H1 (cell line): ENCODE results near the gene PRRC1. TPM values are rescaled to one million over a fixed set of nuclear protein-coding genes. Genes with fewer than 3 reads are reported as not detected.
A peak's percentile ranks its signal among the peaks of the same experiment; 100 is the strongest.

Source experiments
- CTCF ChIA-PET: fragments of 300-600 bp; sonication (Branson Sonifier 250); formaldehyde crosslinking; loops from one replicate; lab custom pipeline; 2021; ENCODE audit not compliant: partially characterized antibody; lab: Charles Lee
- POLR2A ChIA-PET: fragments of 300-600 bp; sonication (Branson Sonifier 250); formaldehyde crosslinking; loops from one replicate; lab custom pipeline; 2021; ENCODE audit warnings: inconsistent platforms; ENCODE audit not compliant: partially characterized antibody; lab: Charles Lee
- DNase-seq, 2 experiments: peaks; one replicate each; pipeline versions ENCODE4 v3.0.0 to v3.0.0-alpha.2; 2010 to 2022; ENCODE audit warnings: low spot score in 2 of 2, low read depth in 1 of 2, mixed read lengths in 1 of 2
- FAIRE-seq: peaks from 2 replicates; lab custom pipeline; 2011; peaks lifted over from hg19 to GRCh38; lab: Jason Lieb, UNC
- H2AFZ ChIP-seq: 2 replicates; pipeline ENCODE4 v1.8.1; 2012; ENCODE audit warnings: low read length, inconsistent platforms
- H2AK5ac ChIP-seq: 2 replicates; pipeline ENCODE4 v1.6.1; 2013; ENCODE audit warnings: low read depth, low read length
- H2BK120ac ChIP-seq: replicated peaks from 2 replicates; pipeline ENCODE3; 2013; ENCODE audit warnings: low read depth, low read length, inconsistent platforms
- H2BK12ac ChIP-seq: 2 replicates; pipeline ENCODE4 v1.6.1; 2013; ENCODE audit warnings: low read depth, low read length
- H2BK15ac ChIP-seq: 2 replicates; pipeline ENCODE4 v1.6.1; 2013; ENCODE audit warnings: low read length
- H2BK20ac ChIP-seq: 2 replicates; pipeline ENCODE4 v1.6.1; 2013; ENCODE audit warnings: low read length
- H2BK5ac ChIP-seq: 2 replicates; pipeline ENCODE4 v1.6.1; 2013; ENCODE audit warnings: low read depth, low read length
- H3K14ac ChIP-seq: 2 replicates; pipeline ENCODE4 v1.6.1; 2013; ENCODE audit warnings: inconsistent platforms; ENCODE audit not compliant: insufficient read length
- H3K18ac ChIP-seq: 2 replicates; pipeline ENCODE4 v1.6.1; 2013; ENCODE audit warnings: low read length; ENCODE audit errors: extremely low read depth
- H3K23ac ChIP-seq: 2 replicates; pipeline ENCODE4 v1.6.1; 2013; ENCODE audit warnings: inconsistent platforms; ENCODE audit not compliant: insufficient read length
- H3K23me2 ChIP-seq: 2 replicates; pipeline ENCODE4 v1.6.1; 2013; ENCODE audit warnings: low read depth, low read length
- H3K27ac ChIP-seq: 2 replicates; pipeline ENCODE4 v1.6.1; 2011; ENCODE audit warnings: low read depth, low read length, inconsistent platforms
- H3K27me3 ChIP-seq, 4 experiments: replicated peaks in 1 of 4; 1 replicate in 1 of 4; 2 replicates in 3 of 4; pipeline versions ENCODE4 v1.6.1 to v1.8.1; 2011 to 2013; ENCODE audit warnings: low read length in 3 of 4, mild to moderate bottlenecking in 3 of 4, inconsistent platforms in 2 of 4, mixed read lengths in 2 of 4, moderate library complexity in 1 of 4; ENCODE audit not compliant: control insufficient read depth in 3 of 4, insufficient read depth in 3 of 4; ENCODE audit errors: extremely low read depth in 1 of 4
- H3K36me3 ChIP-seq, 4 experiments: 2 replicates each; pipeline versions ENCODE4 v1.6.1 to v1.8.1; 2011 to 2013; ENCODE audit warnings: mild to moderate bottlenecking in 4 of 4, low read length in 3 of 4, moderate library complexity in 2 of 4, control low read depth in 1 of 4, inconsistent platforms in 1 of 4; ENCODE audit not compliant: insufficient read depth in 4 of 4, control insufficient read depth in 2 of 4
- H3K4ac ChIP-seq: replicated peaks from 2 replicates; pipeline ENCODE3; 2013; ENCODE audit warnings: low read length, low read depth, mixed read lengths, inconsistent platforms; ENCODE audit not compliant: insufficient read length
- H3K4me1 ChIP-seq, 4 experiments: replicated peaks in 1 of 4; 1 replicate in 1 of 4; 2 replicates in 3 of 4; pipeline versions ENCODE4 v1.6.1 to v1.8.1; 2011 to 2013; ENCODE audit warnings: low read length in 3 of 4, inconsistent platforms in 2 of 4, mixed read lengths in 1 of 4; ENCODE audit not compliant: insufficient read depth in 4 of 4, control insufficient read depth in 3 of 4
- H3K4me2 ChIP-seq, 2 experiments: 2 replicates each; pipeline versions ENCODE4 v1.6.1 to v1.8.1; 2011 to 2013; ENCODE audit warnings: low read depth in 2 of 2, low read length in 2 of 2, control low read depth in 1 of 2, inconsistent platforms in 1 of 2, mild to moderate bottlenecking in 1 of 2; ENCODE audit not compliant: insufficient read depth in 1 of 2
- H3K4me3 ChIP-seq, 4 experiments: fragments of 200-600, 300-600 bp in 1 of 4; sonication (generic), shearing (Covaris generic), sonication (Bioruptor Twin) in 1 of 4; 2 replicates each; pipeline versions ENCODE4 v1.5.1 to v1.8.1; 2011 to 2016; ENCODE audit warnings: low read length in 4 of 4, low read depth in 3 of 4, control low read depth in 2 of 4, inconsistent platforms in 2 of 4, mild to moderate bottlenecking in 2 of 4, mixed read lengths in 1 of 4, moderate library complexity in 1 of 4; ENCODE audit not compliant: insufficient read depth in 2 of 4; ENCODE audit errors: extremely low read depth in 1 of 4
- H3K56ac ChIP-seq: replicated peaks from 2 replicates; pipeline ENCODE3; 2013; ENCODE audit warnings: low read depth, mild to moderate bottlenecking, mixed read lengths, low read length, inconsistent platforms; ENCODE audit not compliant: insufficient read length
- H3K79me1 ChIP-seq: 2 replicates; pipeline ENCODE4 v1.6.1; 2013; ENCODE audit warnings: low read depth, low read length, control low read depth
- H3K79me2 ChIP-seq, 2 experiments: 2 replicates each; pipeline versions ENCODE4 v1.6.1 to v1.8.1; 2012 to 2013; ENCODE audit warnings: low read length in 2 of 2, mild to moderate bottlenecking in 2 of 2, inconsistent platforms in 1 of 2; ENCODE audit not compliant: insufficient read depth in 2 of 2, control insufficient read depth in 1 of 2
- H3K9ac ChIP-seq, 4 experiments: replicated peaks in 1 of 4; 1 replicate in 1 of 4; 2 replicates in 3 of 4; pipeline versions ENCODE4 v1.6.1 to v1.8.1; 2011 to 2013; ENCODE audit warnings: low read depth in 3 of 4, low read length in 3 of 4, control low read depth in 2 of 4, mild to moderate bottlenecking in 2 of 4, moderate library complexity in 2 of 4, inconsistent platforms in 1 of 4; ENCODE audit errors: extremely low read depth in 1 of 4
- H3K9me3 ChIP-seq, 2 experiments: 2 replicates each; pipeline versions ENCODE4 v1.6.1 to v1.8.1; 2012 to 2013; ENCODE audit warnings: mild to moderate bottlenecking in 2 of 2, moderate library complexity in 2 of 2, control low read depth in 1 of 2, inconsistent platforms in 1 of 2, low read depth in 1 of 2, low read length in 1 of 2, mixed read lengths in 1 of 2; ENCODE audit not compliant: insufficient read depth in 2 of 2
- H4K20me1 ChIP-seq, 2 experiments: replicated peaks in 1 of 2; 2 replicates each; pipeline versions ENCODE3 to v1.8.1; 2011 to 2013; ENCODE audit warnings: inconsistent platforms in 2 of 2, low read length in 2 of 2, mild to moderate bottlenecking in 1 of 2; ENCODE audit not compliant: insufficient read depth in 2 of 2, control insufficient read depth in 1 of 2
- H4K5ac ChIP-seq: 2 replicates; pipeline ENCODE4 v1.6.1; 2013; ENCODE audit warnings: low read length, low read depth, mixed read lengths, inconsistent platforms; ENCODE audit not compliant: insufficient read length
- H4K8ac ChIP-seq: 2 replicates; pipeline ENCODE4 v1.8.0; 2013; ENCODE audit warnings: mild to moderate bottlenecking, moderate library complexity, low read length, inconsistent platforms; ENCODE audit not compliant: insufficient read depth; ENCODE audit errors: extremely low read depth
- H4K91ac ChIP-seq: replicated peaks from 2 replicates; pipeline ENCODE3; 2013; ENCODE audit warnings: low read length, mixed read lengths, inconsistent platforms; ENCODE audit not compliant: insufficient read length
- ASH2L ChIP-seq: fragments of 200-600, 300-600 bp; sonication (generic); IDR thresholded peaks from one replicate; pipeline ENCODE4 v1.7.1; 2017; ENCODE audit warnings: low read length
- CEBPB ChIP-seq: IDR thresholded peaks from 2 replicates; pipeline ENCODE4 v1.6.1; 2012; ENCODE audit warnings: low read depth, low read length
- CREB1 ChIP-seq: IDR thresholded peaks from 2 replicates; pipeline ENCODE4 v1.6.1; 2012; ENCODE audit warnings: inconsistent platforms
- CTBP2 ChIP-seq: IDR thresholded peaks from 2 replicates; pipeline ENCODE4 v1.7.0; 2011; ENCODE audit warnings: borderline replicate concordance, mild to moderate bottlenecking, moderate library complexity, mixed read lengths, low read length; ENCODE audit not compliant: insufficient read depth, insufficient read length
- EZH2 ChIP-seq: fragments of 200-600 bp; sonication (generic); IDR thresholded peaks from 2 replicates; pipeline ENCODE4 v1.7.1; 2012; ENCODE audit warnings: low read depth, mild to moderate bottlenecking, moderate library complexity, low read length, inconsistent platforms; ENCODE audit not compliant: severe bottlenecking
- GABPA ChIP-seq: IDR thresholded peaks from 2 replicates; pipeline ENCODE4 v1.6.1; 2011; ENCODE audit warnings: mild to moderate bottlenecking, low read length, moderate library complexity, borderline replicate concordance; ENCODE audit not compliant: insufficient read depth
- NRF1 ChIP-seq: IDR thresholded peaks from 2 replicates; pipeline ENCODE4 v1.6.1; 2011; ENCODE audit warnings: mild to moderate bottlenecking, low read depth, low read length, improper control_type of control experiment
- PHF8 ChIP-seq: fragments of 200-600 bp; sonication (generic); conservative IDR thresholded peaks from 2 replicates; pipeline ENCODE4 v1.7.1; 2012; ENCODE audit warnings: low read depth, mild to moderate bottlenecking, inconsistent platforms, low read length, moderate library complexity
- RFX5 ChIP-seq: IDR thresholded peaks from 2 replicates; pipeline ENCODE4 v1.6.1; 2011; ENCODE audit warnings: low read depth, low read length, improper control_type of control experiment, borderline replicate concordance
- SIN3A ChIP-seq, 2 experiments: IDR thresholded peaks in 1 of 2; conservative IDR thresholded peaks in 1 of 2; 2 replicates each; pipeline ENCODE4 v1.6.1; 2011 to 2012; ENCODE audit warnings: low read length in 2 of 2, improper control_type of control experiment in 1 of 2, low read depth in 1 of 2, mild to moderate bottlenecking in 1 of 2
- SP1 ChIP-seq: IDR thresholded peaks from 2 replicates; pipeline ENCODE4 v1.6.1; 2011; ENCODE audit warnings: low read depth, low read length
- SP2 ChIP-seq: IDR thresholded peaks from 2 replicates; pipeline ENCODE4 v1.6.1; 2012; ENCODE audit warnings: mild to moderate bottlenecking, low read length, inconsistent platforms
- SP4 ChIP-seq: IDR thresholded peaks from 2 replicates; pipeline ENCODE4 v1.6.1; 2012; ENCODE audit warnings: low read length, inconsistent platforms
- TEAD4 ChIP-seq: IDR thresholded peaks from 2 replicates; pipeline ENCODE4 v1.6.1; 2012; ENCODE audit warnings: low read depth, low read length, inconsistent platforms, mixed read lengths
- WGBS, 2 experiments: shearing (Covaris generic) in 1 of 2; methylation state at CpG; one replicate each; pipeline versions ENCODE4 v1.1.6 to v1.1.7; 2013 to 2015; ENCODE audit warnings: low lambda C conversion rate in 2 of 2, mixed read lengths in 2 of 2, inconsistent platforms in 1 of 2, low coverage in 1 of 2, missing lambda C conversion rate in 1 of 2; ENCODE audit not compliant: insufficient replicate concordance in 2 of 2, insufficient coverage in 1 of 2, insufficient read length in 1 of 2; ENCODE audit errors: extremely low coverage in 1 of 2, missing lambda C conversion rate in 1 of 2; 5-methylcytosine and 5-hydroxymethylcytosine counted together
- polyA plus RNA-seq, 7 experiments: library from polyadenylated mRNA; depleted of rRNA in 3 of 7; stranded (reverse) in 5 of 7; unstranded in 2 of 7; fragments of >200 nt in 5 of 7; fragments of 200-250 nt in 2 of 7; gene quantifications; 1 replicate in 5 of 7; 2 replicates in 1 of 7; 4 replicates in 1 of 7; pipeline versions ENCODE4 v1.2.1 to v1.2.3, GENCODE V29; 2011 to 2013; ENCODE audit warnings: missing spikeins in 2 of 7, mixed read lengths in 2 of 7
- total RNA-seq: library from RNA; stranded (reverse); fragmentation: NEBNext Ultra II Directional; extraction: Animal tissue kit (Norgen Biotek cat#: 25700); gene quantifications from 2 replicates; pipeline ENCODE4 v1.2.1, GENCODE V29; 2021

The PRRC1 gene
- total and polyA plus RNA-seq, 2 of the 8 experiments (the other 6 are each of a cell fraction or from before 2014, with no cell fraction given) = 54.6 to 78.6 TPM

DNA sequence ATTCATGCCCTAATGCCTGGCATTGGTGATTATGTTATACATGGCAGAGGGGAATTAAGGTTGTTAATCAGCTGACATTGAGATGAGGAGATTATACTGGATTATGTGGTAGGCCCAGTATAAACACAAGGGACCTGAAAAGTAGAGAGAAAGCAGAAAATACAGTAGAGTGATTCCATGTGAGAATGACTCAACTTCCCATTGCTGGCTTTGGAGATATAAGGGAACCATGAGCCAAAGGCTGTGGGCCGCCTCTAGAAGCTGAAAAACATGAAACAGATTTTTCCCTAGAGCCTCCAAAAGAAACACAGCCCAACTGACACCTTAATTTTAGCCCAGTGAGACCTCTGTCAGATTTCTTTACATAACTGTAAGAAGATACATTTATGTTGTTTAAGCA, 66.4 kb downstream of the PRRC1 start:
- TF ChIP-seq TEAD4 (no peak), SP2 (no peak), SIN3A (conservative IDR thresholded peaks at IDR 0.05 in 1 of 2, IDR thresholded peaks at IDR 0.05 in 1 of 2; ENCODE audit: low read depth in 1 of 2, low read length in 2 of 2) (no peak), CTBP2 (no peak), ASH2L (no peak), GABPA (no peak), PHF8 (no peak), CREB1 (no peak), SP1 (no peak), EZH2 (no peak), CEBPB (no peak), NRF1 (no peak), SP4 (no peak), RFX5 (no peak)
- no peaks in the 10 kb centered on the region for H3K36me3 ChIP-seq
- no peak overlapping the region for H2AK5ac ChIP-seq
- FAIRE-seq (no peak), DNase-seq (no peak)
- no peak overlapping the region for H4K8ac ChIP-seq
- H4K5ac ChIP-seq = no peak overlapping the region
- H3K27me3 ChIP-seq = no peaks in the 10 kb centered on the region
- no peak overlapping the region for H3K27ac ChIP-seq
- H4K91ac ChIP-seq = no peak overlapping the region
- no peak overlapping the region for H2BK5ac ChIP-seq
- H3K23me2 ChIP-seq = no peaks in the 10 kb centered on the region; the same call in 1 of the 2 replicates
- no peak overlapping the region for H3K4me2 ChIP-seq
- no peak overlapping the region for H2BK12ac ChIP-seq
- no peak overlapping the region for H3K4ac ChIP-seq
- no peak overlapping the region for H2BK15ac ChIP-seq
- no peak overlapping the region for H3K9ac ChIP-seq
- H3K4me1 ChIP-seq = peaks cover 0 to 6% (median 2%) of the 10 kb centered on the region in 4 experiments; a peak in 2 of 7 replicates
- WGBS, 2 experiments = 89% methylated on average over 1 of the region's 1 CpG; no CpG with 5 or more reads in 1 of the 2 experiments
- H3K79me2 ChIP-seq = no peaks in the 10 kb centered on the region
- ChIA-PET POLR2A (no interaction called here), CTCF (interaction anchor here (1.0 kb wide), 1 partner anchor 174 kb away, joined by 3 read pairs; no protein-coding TSS in a partner anchor)
- no peak overlapping the region for H2BK120ac ChIP-seq
- H3K23ac ChIP-seq = no peak overlapping the region
- 0 out of 2 replicates have a peak overlapping the region, but pooled peaks have one; percentile 30 for H2AFZ ChIP-seq
- H3K4me3 ChIP-seq = no peak overlapping the region
- H3K18ac ChIP-seq = no peak overlapping the region
- H2BK20ac ChIP-seq = no peak overlapping the region
- no peaks in the 10 kb centered on the region for H3K9me3 ChIP-seq
- no peaks in the 10 kb centered on the region for H4K20me1 ChIP-seq
- H3K56ac ChIP-seq = no peak overlapping the region
- no peaks in the 10 kb centered on the region for H3K79me1 ChIP-seq
- no peak overlapping the region for H3K14ac ChIP-seq
